ENCODE data around the gene GDPD4.

DNA sequence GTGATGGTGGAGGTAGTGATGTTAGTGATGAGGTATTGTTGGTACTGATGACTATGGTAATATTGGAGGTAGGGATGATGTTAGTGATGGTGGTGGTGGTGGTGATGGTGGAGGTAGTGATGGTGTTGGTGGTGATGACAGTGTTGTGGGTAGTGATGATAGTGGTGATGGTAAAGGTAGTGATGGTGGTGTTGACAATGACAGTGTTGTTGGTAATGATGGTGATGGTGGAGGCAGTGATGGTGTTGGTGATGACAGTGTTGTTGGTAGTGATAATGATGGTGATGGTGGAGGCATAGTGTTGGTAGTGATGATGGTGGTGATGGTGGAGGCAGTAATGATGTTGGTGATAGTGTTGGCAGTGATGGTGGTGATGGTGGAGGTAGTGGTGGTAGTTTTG lies 108.3 kb downstream of the GDPD4 start:
- TF ChIP-seq, protein P1, sequence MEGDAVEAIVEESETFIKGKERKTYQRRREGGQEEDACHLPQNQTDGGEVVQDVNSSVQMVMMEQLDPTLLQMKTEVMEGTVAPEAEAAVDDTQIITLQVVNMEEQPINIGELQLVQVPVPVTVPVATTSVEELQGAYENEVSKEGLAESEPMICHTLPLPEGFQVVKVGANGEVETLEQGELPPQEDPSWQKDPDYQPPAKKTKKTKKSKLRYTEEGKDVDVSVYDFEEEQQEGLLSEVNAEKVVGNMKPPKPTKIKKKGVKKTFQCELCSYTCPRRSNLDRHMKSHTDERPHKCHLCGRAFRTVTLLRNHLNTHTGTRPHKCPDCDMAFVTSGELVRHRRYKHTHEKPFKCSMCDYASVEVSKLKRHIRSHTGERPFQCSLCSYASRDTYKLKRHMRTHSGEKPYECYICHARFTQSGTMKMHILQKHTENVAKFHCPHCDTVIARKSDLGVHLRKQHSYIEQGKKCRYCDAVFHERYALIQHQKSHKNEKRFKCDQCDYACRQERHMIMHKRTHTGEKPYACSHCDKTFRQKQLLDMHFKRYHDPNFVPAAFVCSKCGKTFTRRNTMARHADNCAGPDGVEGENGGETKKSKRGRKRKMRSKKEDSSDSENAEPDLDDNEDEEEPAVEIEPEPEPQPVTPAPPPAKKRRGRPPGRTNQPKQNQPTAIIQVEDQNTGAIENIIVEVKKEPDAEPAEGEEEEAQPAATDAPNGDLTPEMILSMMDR (conservative IDR thresholded peaks at IDR 0.05; ENCODE audit: low read depth, low read length): no peak
- no peak for TF ChIP-seq EZH2 (IDR thresholded peaks at IDR 0.05; ENCODE audit: borderline replicate concordance, low read depth, low read length, poor library complexity, severe bottlenecking)
